Raji (cell line): ENCODE results near the gene TCFL5.

Experiments
- POLR2A ChIP-seq: IDR thresholded peaks from 2 replicates; pipeline ENCODE4 v1.6.1; 2011; ENCODE audit warnings: low read depth, low read length, control low read depth; ENCODE audit not compliant: insufficient read depth

TCFL5 gene

DNA sequence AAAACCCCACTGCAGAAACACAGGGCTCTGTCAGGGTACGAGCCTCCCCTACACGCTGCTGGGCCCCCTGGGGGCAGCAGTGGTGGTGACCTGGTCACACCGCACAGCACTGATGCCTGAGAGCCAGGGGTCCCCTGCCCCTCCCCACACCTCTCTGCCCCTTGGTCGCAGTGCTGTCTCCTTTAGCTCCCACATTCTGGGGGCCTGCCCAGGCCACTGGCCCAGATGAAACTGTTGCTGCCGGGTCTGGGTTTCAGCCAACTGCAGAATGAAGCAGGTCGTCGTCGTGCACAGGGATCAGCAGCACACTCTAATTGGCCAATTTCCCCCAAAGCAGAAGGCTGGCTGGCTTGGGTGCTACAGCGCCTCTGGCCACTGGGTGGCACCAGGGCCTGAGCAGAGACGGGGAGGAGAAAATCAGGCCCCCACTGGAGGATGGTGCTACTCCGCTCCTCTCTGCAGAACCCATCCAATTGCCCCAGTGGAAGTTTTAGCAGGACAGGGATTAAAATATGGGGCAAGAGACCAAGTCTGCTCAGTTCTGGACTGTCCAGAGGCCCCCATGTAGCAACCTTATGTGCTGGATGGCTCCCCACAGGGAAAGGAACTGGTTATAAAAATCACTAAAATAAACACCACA, 38.5 kb upstream of the TCFL5 start:
- no peak for TF ChIP-seq POLR2A

DNA sequence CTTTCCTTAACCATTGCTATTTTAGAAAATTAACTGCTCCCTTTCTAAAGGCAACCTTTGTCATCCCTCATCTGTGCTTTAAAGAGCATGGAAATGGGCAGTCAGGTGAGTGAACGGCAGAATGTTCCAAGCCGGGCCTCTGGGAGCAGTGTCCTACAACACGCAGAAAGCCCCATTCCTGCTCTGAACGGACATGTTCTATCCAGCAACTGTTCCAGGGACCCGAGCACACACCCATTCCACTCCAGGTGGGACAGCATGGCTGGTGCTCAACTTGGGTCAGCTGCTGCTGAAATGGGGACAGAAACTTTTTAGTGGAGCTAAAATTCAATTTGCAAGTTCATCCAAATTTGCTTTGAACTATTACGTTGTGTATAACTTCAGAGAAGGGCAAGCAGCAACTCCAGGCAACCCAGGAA, 38.0 kb upstream of the TCFL5 start:
- TF ChIP-seq POLR2A = no peak

DNA sequence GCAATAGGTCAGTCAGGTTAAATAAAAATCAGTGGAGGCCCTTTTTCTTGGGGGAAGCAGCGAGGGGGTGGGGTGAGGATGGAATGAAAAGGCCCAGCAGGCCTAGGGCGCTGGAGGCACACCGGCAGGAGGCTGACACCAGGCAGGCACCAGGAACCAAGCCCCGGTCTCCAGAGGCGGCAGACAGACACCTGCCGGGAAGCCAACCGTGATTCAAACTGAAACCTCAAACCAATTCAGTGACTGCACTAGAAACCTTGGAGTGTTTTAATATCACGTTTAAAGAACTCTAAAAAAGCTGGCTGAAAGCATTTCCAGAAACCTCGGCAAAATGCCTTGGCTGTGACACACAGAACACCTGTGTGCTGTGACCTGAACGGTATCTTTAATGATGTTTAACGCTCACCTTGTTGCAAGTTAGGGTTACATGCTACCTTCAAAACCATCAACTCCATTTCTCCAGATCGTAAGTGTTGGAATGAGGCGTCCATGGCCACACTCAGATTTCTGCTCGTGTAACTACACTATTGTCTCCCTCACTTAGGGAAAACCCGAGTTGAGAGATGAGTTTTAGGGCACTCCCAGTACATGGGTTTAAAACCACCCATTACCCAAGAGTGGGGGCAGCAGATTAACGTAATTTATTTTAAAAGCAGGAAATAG, 37.5 kb upstream of the TCFL5 start:
- no peak for TF ChIP-seq POLR2A

DNA sequence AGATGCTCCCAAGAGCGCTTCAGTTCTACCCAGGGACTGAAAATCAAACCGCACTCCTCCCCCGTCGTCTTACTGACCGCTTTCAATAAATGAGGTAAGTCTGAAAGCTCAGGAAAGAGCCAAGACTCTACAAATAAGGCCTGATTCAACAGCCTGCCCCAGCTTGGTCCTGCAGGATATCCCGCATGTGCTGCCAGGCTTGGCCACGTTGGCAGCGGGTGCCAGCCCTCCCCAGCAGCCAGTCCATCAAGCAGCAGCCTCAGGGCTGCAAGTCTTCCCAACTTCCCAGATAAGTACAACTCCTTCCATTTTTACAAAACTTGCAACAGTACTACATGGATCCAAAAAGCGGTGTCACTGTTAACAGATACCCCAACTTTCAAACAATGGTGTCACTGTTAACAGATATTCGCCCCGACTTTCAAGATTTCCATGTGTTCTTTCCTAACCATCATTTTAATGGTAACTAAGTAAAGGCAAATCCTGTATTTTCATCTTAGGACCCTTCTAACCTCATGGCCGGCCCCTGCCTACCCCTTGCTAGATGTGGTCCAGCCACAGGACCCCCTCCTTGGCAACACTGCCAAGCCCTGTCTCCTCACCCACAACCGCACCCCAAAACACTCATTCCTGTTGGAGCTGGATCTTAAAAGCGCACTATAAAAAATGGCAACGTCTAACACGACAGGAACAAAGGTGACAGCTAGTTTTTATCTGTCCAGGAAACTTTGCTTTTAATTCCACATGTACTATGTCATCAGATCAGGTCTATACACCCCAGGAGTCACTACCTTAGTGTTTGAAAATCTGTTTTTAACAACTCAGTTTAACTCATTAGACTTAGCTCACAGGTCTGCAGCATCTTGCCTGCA, 36.7 kb upstream of the TCFL5 start:
- TF ChIP-seq POLR2A = no peak

DNA sequence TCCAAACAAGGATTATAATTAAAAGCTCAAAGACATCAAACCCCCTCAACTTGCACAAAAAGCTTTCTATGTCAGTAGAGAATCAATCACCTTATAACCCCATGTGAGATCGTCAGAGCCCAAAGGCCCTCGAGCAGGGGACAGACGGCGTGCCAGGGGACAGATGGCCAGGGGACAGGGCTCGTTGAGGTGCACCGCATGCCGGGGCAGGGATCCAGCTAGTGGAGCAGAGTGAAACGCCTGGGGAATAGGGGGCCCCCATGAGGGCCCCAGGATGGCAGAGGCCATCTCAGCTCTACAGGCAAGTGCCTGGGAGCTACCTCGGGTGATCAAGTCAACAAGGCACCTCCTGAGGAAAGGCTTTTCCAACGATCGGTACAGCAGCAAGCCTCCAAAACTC, 36.0 kb upstream of the TCFL5 start:
- no peak for TF ChIP-seq POLR2A

DNA sequence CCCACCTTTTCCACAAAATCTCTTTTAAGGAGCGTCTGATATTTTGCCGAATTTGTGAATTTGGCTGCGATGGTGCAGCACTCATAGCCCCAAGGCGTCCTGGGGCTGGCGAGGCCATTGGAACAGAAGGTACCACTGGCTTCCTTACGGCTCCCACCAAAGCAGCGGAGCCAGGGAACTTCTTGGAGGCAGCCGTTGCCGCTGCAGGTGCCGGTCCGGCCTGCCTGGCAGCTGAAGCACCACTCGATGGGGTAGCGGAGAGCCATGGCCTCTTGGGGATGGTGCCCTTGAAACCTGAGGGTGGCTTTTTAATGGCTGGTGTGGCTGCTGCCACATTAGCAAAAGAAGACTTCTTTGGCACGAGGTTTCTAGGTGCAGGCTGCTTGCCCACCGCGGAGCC, 34.9 kb upstream of the TCFL5 start:
- TF ChIP-seq POLR2A = no peak

DNA sequence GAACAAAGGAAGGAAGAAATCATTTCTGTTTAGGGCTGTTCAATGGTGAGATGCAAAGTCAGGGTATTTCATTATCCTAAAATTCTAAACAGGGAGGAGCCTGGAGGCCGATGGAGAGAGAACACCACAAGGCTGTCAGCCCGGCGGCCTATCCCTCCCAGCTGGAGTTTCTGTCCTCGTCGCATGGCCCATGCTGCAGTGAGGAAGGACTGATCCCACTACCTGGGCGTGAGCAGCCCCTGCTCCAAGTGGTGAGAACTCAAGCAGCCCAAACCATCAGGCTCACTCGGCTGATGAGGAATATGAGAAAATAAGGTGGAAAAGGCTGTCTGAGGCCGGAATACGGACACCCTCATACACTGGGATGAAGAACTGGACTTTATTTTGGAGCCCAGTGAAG, 33.9 kb upstream of the TCFL5 start:
- TF ChIP-seq POLR2A = no peak

DNA sequence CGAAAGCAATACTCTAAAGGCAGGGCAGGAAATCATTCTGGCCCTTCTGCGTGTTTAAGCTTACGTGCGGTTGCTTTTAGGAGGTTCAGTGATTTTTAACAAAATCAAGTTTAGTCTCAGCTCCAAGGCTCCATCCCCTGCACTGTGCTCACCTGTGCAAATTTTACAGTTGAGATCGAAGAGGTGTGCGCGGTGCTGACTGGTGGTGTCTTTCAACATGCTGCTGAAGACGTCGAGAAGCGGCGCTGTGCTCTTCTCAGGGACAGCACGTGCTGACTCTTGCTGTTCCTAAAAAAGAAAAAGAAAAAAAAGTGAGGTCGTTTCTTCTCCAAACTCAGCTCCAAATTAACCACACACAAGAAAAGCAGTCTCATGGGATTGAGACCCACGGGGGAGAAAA, 32.6 kb upstream of the TCFL5 start:
- no peak for TF ChIP-seq POLR2A

DNA sequence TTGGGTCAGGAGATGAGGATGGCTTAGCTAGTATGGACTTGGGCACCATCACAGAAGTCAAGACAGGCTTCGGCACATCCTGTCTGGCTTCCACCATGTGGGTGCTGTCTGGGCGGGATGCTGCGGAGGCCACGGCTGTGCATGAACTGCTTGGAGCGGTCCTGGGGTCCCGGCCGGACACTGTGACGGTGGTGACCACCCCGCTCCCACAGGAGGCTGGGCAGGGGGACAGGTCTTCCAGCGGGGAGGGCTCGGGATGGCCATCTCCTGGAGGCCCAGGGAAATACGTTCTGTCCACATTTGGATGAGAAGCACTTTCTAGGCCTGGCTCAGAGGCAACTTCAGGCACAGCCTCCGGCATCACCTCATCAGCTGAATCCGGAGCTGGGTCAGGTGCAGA, 32.1 kb upstream of the TCFL5 start:
- no peak for TF ChIP-seq POLR2A

DNA sequence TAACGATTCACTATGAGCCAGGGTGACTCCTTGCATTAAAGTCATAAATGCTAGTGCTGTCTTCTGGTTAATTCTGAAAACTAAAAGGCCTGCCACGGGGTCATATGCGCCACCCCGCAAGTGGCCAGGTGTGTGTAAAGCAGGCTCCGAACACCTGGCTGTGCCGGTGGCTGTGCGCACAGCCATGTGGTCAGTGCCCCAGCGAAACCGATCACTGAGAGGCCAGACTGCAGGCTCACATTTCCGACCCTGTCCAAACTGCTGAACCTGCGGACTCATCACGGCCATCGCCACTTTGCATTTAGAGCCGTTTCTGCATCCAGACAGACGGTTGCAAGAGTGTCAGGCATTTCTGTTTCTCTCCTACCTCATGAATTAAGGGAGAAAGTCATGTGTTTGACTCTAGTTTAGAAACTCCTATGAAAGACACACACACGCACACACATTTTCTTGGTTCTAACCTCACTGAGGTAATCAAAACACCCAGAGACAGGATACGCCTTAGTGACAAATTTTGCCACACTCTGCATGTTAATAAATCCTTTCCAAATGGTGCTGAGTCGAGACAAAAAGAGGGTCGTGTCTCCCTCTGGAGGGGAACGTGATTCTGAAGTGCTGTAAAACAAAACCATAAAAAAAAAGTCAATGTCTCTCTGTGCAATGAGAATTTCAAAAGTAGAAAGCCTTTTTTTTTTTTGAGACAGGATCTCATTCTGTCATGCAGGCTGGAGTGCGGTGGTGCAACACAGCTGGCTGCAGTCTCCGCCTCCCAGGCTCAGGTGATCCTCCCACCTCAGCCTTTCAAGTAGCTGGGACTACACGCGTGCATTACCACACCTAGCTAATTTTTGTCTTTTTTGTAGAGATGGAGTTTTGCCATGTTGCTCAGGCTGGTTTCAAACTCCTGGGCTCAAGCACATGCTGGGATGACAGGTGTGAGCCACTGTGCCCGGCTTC, 31.0 kb upstream of the TCFL5 start:
- TF ChIP-seq POLR2A = no peak

DNA sequence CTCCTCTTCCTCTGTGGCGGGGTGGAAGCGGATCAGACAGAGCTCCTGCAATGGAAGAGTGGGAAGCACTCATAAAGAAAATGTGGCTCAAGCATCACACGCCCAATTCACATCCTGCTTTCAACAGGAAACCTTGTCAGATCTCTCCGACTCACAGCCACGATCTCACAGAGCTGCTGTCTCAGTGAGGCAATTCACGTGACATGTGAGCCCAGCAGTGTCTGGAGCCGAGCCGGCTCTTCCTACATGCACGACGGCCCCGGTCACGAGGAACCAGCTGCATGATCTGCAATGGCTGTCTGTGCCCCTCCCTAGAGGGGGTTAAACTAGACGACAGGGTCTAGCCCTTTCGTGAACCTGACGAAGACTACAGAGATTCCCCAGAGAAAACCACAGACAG, 29.5 kb upstream of the TCFL5 start:
- no peak for TF ChIP-seq POLR2A

DNA sequence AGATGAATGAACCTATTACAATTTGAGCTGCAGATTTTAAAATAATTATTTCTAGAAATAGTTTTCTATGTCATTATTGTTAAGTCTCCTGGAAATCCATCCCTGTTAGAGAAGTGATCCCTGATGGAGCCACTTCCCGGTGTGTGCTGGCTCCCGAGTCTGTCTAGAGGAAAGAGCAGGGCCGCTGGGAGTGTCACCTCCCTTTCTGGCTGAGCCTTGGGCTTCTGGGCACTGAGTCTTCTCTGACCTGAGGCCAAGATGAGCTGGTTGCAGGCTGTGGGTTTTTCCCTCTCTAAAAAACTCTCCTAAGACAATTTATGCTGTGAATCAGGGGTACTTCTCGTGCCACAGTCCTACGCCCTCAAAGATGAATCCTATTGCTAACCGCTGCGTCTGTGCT, 28.8 kb upstream of the TCFL5 start:
- TF ChIP-seq POLR2A = no peak

DNA sequence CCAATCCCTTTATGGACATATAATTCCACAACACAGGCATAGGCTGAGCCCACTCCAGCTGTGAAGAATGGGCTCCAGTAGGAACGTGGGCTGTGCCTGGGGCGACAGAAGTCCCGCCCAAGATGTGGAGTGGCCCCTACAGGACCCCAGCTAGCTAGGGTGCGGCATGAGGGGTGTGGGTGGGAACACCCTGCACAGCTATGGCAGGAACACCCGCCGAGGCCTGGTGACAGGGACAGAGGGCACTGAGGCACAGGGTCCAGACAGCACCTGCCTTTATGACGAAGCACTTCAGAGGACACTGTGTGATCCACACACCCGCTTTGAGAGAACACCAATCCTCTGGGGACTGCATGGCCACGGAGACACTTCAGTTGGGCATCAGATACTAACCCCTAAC, 28.2 kb upstream of the TCFL5 start:
- TF ChIP-seq POLR2A = no peak

DNA sequence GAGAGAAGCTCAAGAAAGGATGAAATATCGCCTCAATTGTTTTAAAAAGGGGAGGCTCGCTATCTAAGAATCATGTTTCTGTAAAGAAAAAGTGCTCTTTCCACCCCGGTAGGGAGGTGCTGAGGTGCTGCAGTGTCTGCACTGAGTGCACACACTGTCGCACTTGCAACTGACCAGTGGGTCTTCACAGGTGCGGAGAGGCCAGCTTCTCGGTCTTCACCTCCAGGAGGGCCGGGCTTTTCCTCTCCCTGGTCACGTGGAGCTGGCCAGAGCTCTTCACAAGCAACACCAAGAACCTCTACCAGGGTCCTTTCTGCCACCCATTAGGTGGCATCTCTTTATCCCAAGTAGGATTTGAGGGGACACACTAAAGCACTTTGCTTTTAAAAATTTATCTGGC, 27.8 kb upstream of the TCFL5 start:
- no peak for TF ChIP-seq POLR2A

DNA sequence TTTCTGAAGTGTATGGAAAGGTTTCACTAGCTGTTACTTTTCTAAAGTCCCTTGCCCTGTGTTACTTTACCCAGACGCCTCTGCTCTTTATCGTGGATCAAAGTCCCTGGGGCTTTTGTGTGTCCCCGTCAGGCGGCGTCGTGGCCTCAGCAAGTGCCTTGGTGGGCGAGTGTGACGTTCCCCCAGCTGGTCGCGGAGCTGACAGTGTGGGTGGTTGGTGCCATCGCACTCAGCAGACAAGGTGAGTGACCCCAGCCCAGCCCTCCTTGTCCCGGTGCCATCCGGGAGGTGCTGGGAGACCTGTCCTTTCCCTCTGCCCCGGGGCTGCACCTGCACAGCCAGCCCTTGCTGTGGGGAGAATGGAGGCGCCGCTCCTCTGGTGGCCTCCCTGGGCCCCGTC, 27.3 kb upstream of the TCFL5 start:
- no peak for TF ChIP-seq POLR2A
